A204.1 (cell line): ENCODE data around the gene CEP55.

ENCODE experiments used
- FAIRE-seq: peaks from 2 replicates; lab custom pipeline; 2012; peaks lifted over from hg19 to GRCh38; lab: Jason Lieb, UNC

The CEP55 gene

GRCh38 chr10:93566435-93567276, 70.2 kb downstream of the CEP55 start, which contains the start of gene FFAR4:
TSS of gene FFAR4 (plus strand) at chr10:93566665. CDS start at chr10:93566721, 56 bp downstream.
- FAIRE-seq, result no peak

- no peak for FAIRE-seq
Measured at GRCh38 chr10:93567277-93568104, 71.1 kb downstream of the CEP55 start.

GRCh38 chr10:93568105-93568390, 71.6 kb downstream of the CEP55 start:
- no peak for FAIRE-seq

GRCh38 chr10:93570383-93570782, 74.0 kb downstream of the CEP55 start:
- no peak for FAIRE-seq

- FAIRE-seq, result no peak
Measured at GRCh38 chr10:93572606-93573005, 76.2 kb downstream of the CEP55 start.

- FAIRE-seq, result no peak
Measured at GRCh38 chr10:93573051-93573909, 76.9 kb downstream of the CEP55 start.

- no peak for FAIRE-seq
Measured at GRCh38 chr10:93573924-93574323, 77.5 kb downstream of the CEP55 start.

GRCh38 chr10:93576888-93577287, 80.5 kb downstream of the CEP55 start:
- no peak for FAIRE-seq

GRCh38 chr10:93577565-93577964, 81.2 kb downstream of the CEP55 start:
- FAIRE-seq, result no peak
